Common myeloid progenitor, CD34-positive (primary cell): ENCODE data around the gene TMEM132A.

Experiments
- CTCF ChIA-PET: fragments of 350-600 bp; sonication (Branson Sonifier 250); formaldehyde crosslinking; loops from one replicate; lab custom pipeline; 2021; ENCODE audit warnings: antibody characterized with exemption; lab: Charles Lee
- POLR2A ChIA-PET: fragments of 350-600 bp; sonication (Branson Sonifier 250); formaldehyde crosslinking; loops from one replicate; lab custom pipeline; 2021; ENCODE audit warnings: antibody characterized with exemption; lab: Charles Lee
- DNase-seq, 3 donors: peaks; one replicate each; pipeline versions ENCODE4 v3.0.0 to v3.0.0-alpha.2; 2013
- H3K27ac ChIP-seq, 2 experiments: 1 replicate in 1 of 2; 2 replicates in 1 of 2; pipeline ENCODE4 v1.7.0; 2013; ENCODE audit warnings: inconsistent platforms in 2 of 2, low read length in 2 of 2, mild to moderate bottlenecking in 2 of 2, low read depth in 1 of 2, moderate library complexity in 1 of 2; ENCODE audit not compliant: severe bottlenecking in 2 of 2, insufficient read depth in 1 of 2, poor library complexity in 1 of 2
- H3K27me3 ChIP-seq, 5 experiments: replicated peaks in 2 of 5; 1 replicate in 3 of 5; 2 replicates in 2 of 5; pipeline versions ENCODE4 v1.6.1 to v1.7.0; 2013; ENCODE audit warnings: low read length in 4 of 5, mild to moderate bottlenecking in 2 of 5, moderate library complexity in 2 of 5, inconsistent platforms in 1 of 5; ENCODE audit not compliant: insufficient read depth in 5 of 5, control insufficient read depth in 4 of 5
- H3K36me3 ChIP-seq, 4 experiments: 1 replicate in 2 of 4; 2 replicates in 2 of 4; pipeline versions ENCODE4 v1.6.1 to v1.7.0; 2013; ENCODE audit warnings: low read length in 3 of 4, control low read depth in 1 of 4, mild to moderate bottlenecking in 1 of 4; ENCODE audit not compliant: control insufficient read depth in 4 of 4, insufficient read depth in 4 of 4
- H3K4me1 ChIP-seq, 4 experiments: 1 replicate in 3 of 4; 2 replicates in 1 of 4; pipeline versions ENCODE4 v1.6.1 to v1.7.1; 2013; ENCODE audit warnings: low read length in 3 of 4, mild to moderate bottlenecking in 3 of 4, control low read depth in 1 of 4, inconsistent platforms in 1 of 4, moderate library complexity in 1 of 4; ENCODE audit not compliant: control insufficient read depth in 4 of 4, insufficient read depth in 4 of 4; ENCODE audit errors: control extremely low read depth in 1 of 4
- H3K4me3 ChIP-seq, 7 experiments: 1 replicate in 4 of 7; 2 replicates in 3 of 7; pipeline versions ENCODE4 v1.5.1 to v1.7.0; 2013; ENCODE audit warnings: mild to moderate bottlenecking in 7 of 7, low read length in 6 of 7, moderate library complexity in 6 of 7, inconsistent platforms in 2 of 7, low read depth in 2 of 7, control low read depth in 1 of 7; ENCODE audit not compliant: insufficient read depth in 4 of 7, control insufficient read depth in 1 of 7; ENCODE audit errors: extremely low read depth in 1 of 7
- H3K9me3 ChIP-seq, 5 experiments: 1 replicate in 4 of 5; 2 replicates in 1 of 5; pipeline versions ENCODE4 v1.6.1 to v1.7.1; 2013; ENCODE audit warnings: low read length in 4 of 5, mild to moderate bottlenecking in 2 of 5, inconsistent platforms in 1 of 5, low read depth in 1 of 5, moderate library complexity in 1 of 5; ENCODE audit not compliant: control insufficient read depth in 4 of 5, insufficient read depth in 2 of 5; ENCODE audit errors: control extremely low read depth in 1 of 5
- WGBS: methylation state at CpG from one replicate; pipeline ENCODE4 v1.1.5; 2013; ENCODE audit not compliant: insufficient coverage; 5-methylcytosine and 5-hydroxymethylcytosine counted together

Gene TMEM132A

GRCh38 chr11:60964801-60965200 lies 40.5 kb downstream of the TMEM132A start:
- H3K4me3 ChIP-seq: no peak overlapping the region
- H3K36me3 ChIP-seq: no peaks in the 10 kb centered on the region
- peaks cover 0 to 8% (median 3%) of the 10 kb centered on the region in 5 experiments for H3K9me3 ChIP-seq
- 100% methylated on average over 6 of the region's 6 CpGs for WGBS
- no peaks in the 10 kb centered on the region for H3K4me1 ChIP-seq
- H3K27ac ChIP-seq: no peak overlapping the region
- peaks cover 0 to 19% (median 17%) of the 10 kb centered on the region in 5 experiments for H3K27me3 ChIP-seq
- no peak for DNase-seq
- ChIA-PET POLR2A (interaction anchor here (0.6 kb wide), 1 partner anchor 34 kb away, joined by 3 read pairs; no protein-coding TSS in a partner anchor), CTCF (no interaction called here)

- no peaks in the 10 kb centered on the region for H3K36me3 ChIP-seq
- H3K27ac ChIP-seq: no peak overlapping the region
- peaks cover 0 to 16% (median 11%) of the 10 kb centered on the region in 4 experiments for H3K4me1 ChIP-seq
- ChIA-PET CTCF (no interaction called here), POLR2A (no interaction called here)
- H3K9me3 ChIP-seq: peaks cover 0 to 8% (median 3%) of the 10 kb centered on the region in 5 experiments
- H3K4me3 ChIP-seq: no peak overlapping the region
- no peak for DNase-seq
- peaks cover 0 to 7% (median 1%) of the 10 kb centered on the region in 5 experiments for H3K27me3 ChIP-seq
- 81% methylated on average over 3 of the region's 4 CpGs for WGBS
These were observed 42.6 kb downstream of the TMEM132A start for GRCh38 chr11:60966890-60967289.

- no peak for DNase-seq
- Histone ChIP-seq H3K27me3 (peaks cover 0 to 7% (median 0%) of the 10 kb centered on the region in 5 experiments), H3K4me3 (no peak overlapping the region), H3K36me3 (no peaks in the 10 kb centered on the region), H3K27ac (no peak overlapping the region), H3K4me1 (peaks cover 0 to 20% (median 15%) of the 10 kb centered on the region in 4 experiments), H3K9me3 (peaks cover 0 to 8% (median 3%) of the 10 kb centered on the region in 5 experiments)
- whole genome bisulfite sequencing: no CpG with 5 or more reads among the region's 1 CpG
- ChIA-PET POLR2A (no interaction called here), CTCF (interaction anchor here (1.6 to 2.5 kb wide), 2 partner anchors 19 to 109 kb away, joined by 4 to 12 read pairs; no protein-coding TSS in a partner anchor)
These were observed 44.0 kb downstream of the TMEM132A start for GRCh38 chr11:60968223-60968622.

GRCh38 chr11:60970369-60970774 lies 46.1 kb downstream of the TMEM132A start:
- Histone ChIP-seq H3K27ac (no peak overlapping the region), H3K4me1 (peaks cover 0 to 20% (median 15%) of the 10 kb centered on the region in 4 experiments), H3K4me3 (no peak overlapping the region), H3K27me3 (peaks cover 0 to 3% (median 0%) of the 10 kb centered on the region in 5 experiments), H3K36me3 (no peaks in the 10 kb centered on the region), H3K9me3 (peaks cover 0 to 8% (median 3%) of the 10 kb centered on the region in 5 experiments)
- peak; percentile 48 to 77 (median 71) for DNase-seq
- ChIA-PET POLR2A (no interaction called here), CTCF (interaction anchor here (0.7 to 2.7 kb wide), 20 partner anchors 9 to 218 kb away, joined by 3 to 18 read pairs (median 4); no protein-coding TSS in a partner anchor)
- WGBS: 4% methylated on average over 4 of the region's 9 CpGs

- 85% methylated on average over 5 of the region's 5 CpGs for WGBS
- Histone ChIP-seq H3K4me3 (no peak overlapping the region), H3K36me3 (no peaks in the 10 kb centered on the region), H3K9me3 (peaks cover 0 to 8% (median 3%) of the 10 kb centered on the region in 5 experiments), H3K4me1 (peaks cover 0 to 20% (median 15%) of the 10 kb centered on the region in 4 experiments), H3K27me3 (peaks cover 0 to 1% (median 0%) of the 10 kb centered on the region in 5 experiments), H3K27ac (no peak overlapping the region)
- ChIA-PET CTCF (interaction anchor here (0.7 to 2.7 kb wide), 12 partner anchors 9 to 218 kb away, joined by 3 to 18 read pairs (median 3); no protein-coding TSS in a partner anchor), POLR2A (interaction anchor here (0.5 kb wide), 1 partner anchor 24 kb away, joined by 3 read pairs; no protein-coding TSS in a partner anchor)
- no peak for DNase-seq
These were observed 46.6 kb downstream of the TMEM132A start for GRCh38 chr11:60970890-60971289.

GRCh38 chr11:60971520-60971919 lies 47.3 kb downstream of the TMEM132A start, which contains the start of gene CD6:
Gene CD6, plus strand, starts transcription at chr11:60971680. Its CDS starts 186 bp downstream, at chr11:60971866.
- H3K36me3 ChIP-seq: no peaks in the 10 kb centered on the region
- 28% methylated on average over 12 of the region's 16 CpGs for WGBS
- peak in 2 of 3 donors; percentile 80 to 83 for DNase-seq
- ChIA-PET POLR2A (interaction anchor here (0.5 kb wide), 1 partner anchor 25 kb away, joined by 3 read pairs; no protein-coding TSS in a partner anchor), CTCF (interaction anchor here (0.7 to 2.7 kb wide), 10 partner anchors 10 to 217 kb away, joined by 3 to 18 read pairs (median 3); no protein-coding TSS in a partner anchor)
- H3K9me3 ChIP-seq: peaks cover 0 to 8% (median 3%) of the 10 kb centered on the region in 5 experiments
- H3K4me1 ChIP-seq: peaks cover 0 to 20% (median 15%) of the 10 kb centered on the region in 4 experiments
- no peaks in the 10 kb centered on the region for H3K27me3 ChIP-seq
- H3K27ac ChIP-seq: no peak within 1 kb of the TSS
- H3K4me3 ChIP-seq: peak within 1 kb of the TSS in 2 of 7 experiments; percentile 9 to 19
